GM12874 (cell line): ENCODE measurements around the gene SIK3.

Experiments
- CTCF ChIP-seq: IDR thresholded peaks from 2 replicates; pipeline ENCODE4 v1.5.1; 2011; ENCODE audit warnings: low read depth, mild to moderate bottlenecking, control low read depth, low read length, moderate library complexity; ENCODE audit not compliant: insufficient read depth

SIK3 gene

GRCh38 chr11:116825854-116826750, 272.1 kb downstream of the SIK3 start:
- TF ChIP-seq CTCF: no peak

GRCh38 chr11:116825434-116825833, 272.8 kb downstream of the SIK3 start:
- TF ChIP-seq CTCF: no peak

GRCh38 chr11:116823031-116823843, 275.0 kb downstream of the SIK3 start, which contains the start of gene APOA4:
Gene APOA4, minus strand, starts transcription at chr11:116823304. Its CDS starts 113 bp downstream, at chr11:116823191.
- TF ChIP-seq CTCF: no peak

GRCh38 chr11:116822575-116822974, 275.7 kb downstream of the SIK3 start:
- TF ChIP-seq CTCF: no peak

GRCh38 chr11:116821050-116821918, 276.9 kb downstream of the SIK3 start:
- no peak for TF ChIP-seq CTCF

GRCh38 chr11:116819049-116819448, 279.2 kb downstream of the SIK3 start:
- TF ChIP-seq CTCF: no peak
